ENCODE data around the gene ZNF205.
"Not testable (repeated sequence)": the region's sequence is repeated elsewhere in the genome, so short reads cannot be mapped to it uniquely, and the experiment has no call there.

- TF ChIP-seq CTCF (IDR thresholded peaks at IDR 0.05); ZFX (IDR thresholded peaks at IDR 0.05; ENCODE audit: borderline replicate concordance): not testable (repeated sequence)
Measured at GRCh38 chr16:3072148-3072547, 40.2 kb upstream of the ZNF205 start.

All from 22Rv1 (cell line).